Smooth muscle cell (in vitro differentiated cells): ENCODE data around the gene NOTCH3. TPM values are rescaled to one million over a fixed set of nuclear protein-coding genes. Genes with fewer than 3 reads are reported as not detected.

Source experiments
- DNase-seq: peaks from one replicate; lab custom pipeline; 2025; ENCODE audit not compliant: unreplicated experiment; lab: John Stamatoyannopoulos, UW
- H2AFZ ChIP-seq: fragments of 200-600 bp; sonication (generic); 2 replicates; pipeline ENCODE4 v1.6.0; 2016; ENCODE audit warnings: antibody characterized with exemption, low read depth, mild to moderate bottlenecking
- H3F3A ChIP-seq: fragments of 200-600 bp; sonication (generic); 2 replicates; pipeline ENCODE4 v1.6.0; 2017; ENCODE audit warnings: antibody characterized with exemption, low read depth
- H3K27ac ChIP-seq: fragments of 200-600 bp; sonication (generic); 2 replicates; pipeline ENCODE4 v1.5.1; 2016; ENCODE audit warnings: low read depth, mild to moderate bottlenecking
- H3K27me3 ChIP-seq: fragments of 200-600 bp; sonication (generic); 2 replicates; pipeline ENCODE4 v1.6.1; 2016; ENCODE audit warnings: low read depth, mild to moderate bottlenecking
- H3K36me3 ChIP-seq: fragments of 200-600 bp; sonication (generic); 2 replicates; pipeline ENCODE4 v1.5.1; 2016; ENCODE audit warnings: low read depth
- H3K4me1 ChIP-seq: fragments of 200-600 bp; sonication (generic); 2 replicates; pipeline ENCODE4 v1.5.1; 2016; ENCODE audit warnings: low read depth
- H3K4me2 ChIP-seq: fragments of 200-600 bp; sonication (generic); 2 replicates; pipeline ENCODE4 v1.6.0; 2016; ENCODE audit warnings: mild to moderate bottlenecking
- H3K4me3 ChIP-seq: fragments of 200-600 bp; sonication (generic); 2 replicates; pipeline ENCODE4 v1.5.1; 2016; ENCODE audit warnings: mild to moderate bottlenecking
- H3K79me2 ChIP-seq: fragments of 200-600 bp; sonication (generic); 2 replicates; pipeline ENCODE4 v1.6.0; 2016; ENCODE audit warnings: low read depth, mild to moderate bottlenecking
- H3K9ac ChIP-seq: fragments of 200-600 bp; sonication (generic); 2 replicates; pipeline ENCODE4 v1.6.0; 2016; ENCODE audit warnings: low read depth
- H3K9me3 ChIP-seq: fragments of 200-600 bp; sonication (generic); replicated peaks from 2 replicates; pipeline ENCODE4 v1.5.1; 2016; ENCODE audit warnings: low read depth
- H4K20me1 ChIP-seq: fragments of 200-600 bp; sonication (generic); 2 replicates; pipeline ENCODE4 v1.6.0; 2016; ENCODE audit warnings: low read depth
- WGBS: methylation state at CpG from one replicate; pipeline ENCODE4 v1.1.7; 2016; ENCODE audit warnings: low lambda C conversion rate; 5-methylcytosine and 5-hydroxymethylcytosine counted together
- polyA plus RNA-seq: library from polyadenylated mRNA; unstranded; fragments of >200 nt; fragmentation: Nextera tagmentation; extraction: Ambion mirVana; gene quantifications from 2 replicates; pipeline ENCODE4 v1.2.1, GENCODE V29; 2016
- total RNA-seq: library from RNA; depleted of rRNA; stranded (reverse); fragments of >200 nt; gene quantifications from 2 replicates; pipeline ENCODE4 v1.2.3, GENCODE V29; 2014
- TF ChIP-seq, protein P1 (sequence below): fragments of 200-600 bp; sonication (generic); IDR thresholded peaks from 2 replicates; pipeline ENCODE4 v1.5.1; 2017; ENCODE audit warnings: borderline replicate concordance, mild to moderate bottlenecking, antibody characterized with exemption; ENCODE audit not compliant: insufficient read depth, poor library complexity, severe bottlenecking

NOTCH3 gene
- total and polyA plus RNA-seq, 2 experiments from 2014 or later = 72.0 to 92.5 TPM

DNA sequence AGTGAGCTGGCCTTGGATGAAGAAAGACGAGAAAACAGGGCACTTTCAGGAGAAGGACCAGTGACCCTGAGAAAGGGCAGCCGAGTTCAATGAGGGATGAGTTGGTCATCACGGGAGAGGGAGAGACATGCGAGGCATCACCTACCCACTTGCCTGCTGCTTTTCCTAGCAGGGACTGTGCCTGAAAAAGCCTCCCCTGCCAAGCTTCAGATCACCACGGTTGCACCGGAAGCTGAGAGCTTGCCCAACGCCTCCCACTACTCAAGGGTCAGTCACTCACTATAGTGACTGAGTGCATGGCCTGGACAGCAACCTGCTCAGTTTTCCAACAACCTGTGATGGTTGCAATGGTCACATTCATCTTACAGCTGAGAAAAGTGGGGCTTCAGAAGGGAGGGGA lies 44.0 kb upstream of the NOTCH3 start:
- Histone ChIP-seq H2AFZ (no peak overlapping the region), H3F3A (peaks cover 16% of the 10 kb centered on the region), H3K79me2 (peaks cover 45% of the 10 kb centered on the region), H3K4me3 (no peak overlapping the region), H3K4me1 (peaks cover 7% of the 10 kb centered on the region), H3K4me2 (no peak overlapping the region), H3K36me3 (no peaks in the 10 kb centered on the region), H4K20me1 (peaks cover 91% of the 10 kb centered on the region), H3K27me3 (no peaks in the 10 kb centered on the region), H3K27ac (no peak overlapping the region), H3K9ac (no peak overlapping the region), H3K9me3 (no peaks in the 10 kb centered on the region)
- TF ChIP-seq, protein P1, sequence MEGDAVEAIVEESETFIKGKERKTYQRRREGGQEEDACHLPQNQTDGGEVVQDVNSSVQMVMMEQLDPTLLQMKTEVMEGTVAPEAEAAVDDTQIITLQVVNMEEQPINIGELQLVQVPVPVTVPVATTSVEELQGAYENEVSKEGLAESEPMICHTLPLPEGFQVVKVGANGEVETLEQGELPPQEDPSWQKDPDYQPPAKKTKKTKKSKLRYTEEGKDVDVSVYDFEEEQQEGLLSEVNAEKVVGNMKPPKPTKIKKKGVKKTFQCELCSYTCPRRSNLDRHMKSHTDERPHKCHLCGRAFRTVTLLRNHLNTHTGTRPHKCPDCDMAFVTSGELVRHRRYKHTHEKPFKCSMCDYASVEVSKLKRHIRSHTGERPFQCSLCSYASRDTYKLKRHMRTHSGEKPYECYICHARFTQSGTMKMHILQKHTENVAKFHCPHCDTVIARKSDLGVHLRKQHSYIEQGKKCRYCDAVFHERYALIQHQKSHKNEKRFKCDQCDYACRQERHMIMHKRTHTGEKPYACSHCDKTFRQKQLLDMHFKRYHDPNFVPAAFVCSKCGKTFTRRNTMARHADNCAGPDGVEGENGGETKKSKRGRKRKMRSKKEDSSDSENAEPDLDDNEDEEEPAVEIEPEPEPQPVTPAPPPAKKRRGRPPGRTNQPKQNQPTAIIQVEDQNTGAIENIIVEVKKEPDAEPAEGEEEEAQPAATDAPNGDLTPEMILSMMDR = no peak
- WGBS = 93% methylated on average over 6 of the region's 7 CpGs
- no peak for DNase-seq

DNA sequence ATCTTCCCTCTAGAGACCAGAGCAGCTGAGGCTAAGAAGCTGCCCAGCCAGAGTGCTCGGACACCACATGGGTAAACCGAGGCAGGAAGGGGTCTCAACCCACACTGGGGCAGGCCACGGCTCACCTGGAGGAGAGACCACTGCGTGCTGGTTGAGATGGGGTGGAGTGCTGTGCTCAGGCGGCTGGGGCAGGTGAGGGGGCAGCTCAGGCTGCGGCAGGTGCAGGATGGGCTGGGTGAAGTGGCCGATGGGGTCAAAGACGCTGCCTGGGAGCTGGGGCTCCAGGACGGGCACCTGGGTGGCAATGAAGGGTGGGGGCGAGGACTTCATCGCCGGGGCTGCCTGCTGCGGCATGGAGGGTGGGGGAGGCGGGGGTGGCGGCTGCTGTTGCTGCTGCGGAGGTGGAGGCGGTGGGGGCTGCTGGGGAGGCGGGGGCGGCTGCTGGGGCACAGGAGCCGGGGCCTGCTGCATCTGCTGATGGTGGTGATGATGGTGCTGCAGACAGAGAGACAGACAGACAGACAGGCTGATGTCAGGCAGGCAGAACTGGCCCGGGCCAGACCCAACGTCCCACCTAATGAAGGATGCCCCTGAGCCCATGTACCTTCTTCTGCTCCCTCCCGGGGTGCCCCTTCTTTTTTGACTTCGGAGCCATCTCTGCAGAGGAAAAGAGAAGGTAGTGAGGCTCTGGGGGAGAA lies 43.5 kb upstream of the NOTCH3 start:
- Histone ChIP-seq H4K20me1 (peaks cover 87% of the 10 kb centered on the region), H3K4me2 (no peak overlapping the region), H3K27me3 (no peaks in the 10 kb centered on the region), H3K4me1 (peaks cover 1% of the 10 kb centered on the region), H3K36me3 (no peaks in the 10 kb centered on the region), H3F3A (peaks cover 11% of the 10 kb centered on the region), H3K27ac (no peak overlapping the region), H3K4me3 (no peak overlapping the region), H2AFZ (no peak overlapping the region), H3K9me3 (no peaks in the 10 kb centered on the region), H3K9ac (no peak overlapping the region), H3K79me2 (peaks cover 45% of the 10 kb centered on the region)
- DNase-seq = no peak
- 96% methylated on average over 10 of the region's 24 CpGs for WGBS
- TF ChIP-seq, protein P1 = no peak

- Histone ChIP-seq H3K9me3 (no peaks in the 10 kb centered on the region), H3K9ac (no peak overlapping the region), H3K4me1 (no peaks in the 10 kb centered on the region), H3K36me3 (no peaks in the 10 kb centered on the region), H3K27me3 (no peaks in the 10 kb centered on the region), H3K4me2 (no peak overlapping the region), H3K4me3 (no peak overlapping the region), H2AFZ (no peak overlapping the region), H4K20me1 (peaks cover 78% of the 10 kb centered on the region), H3F3A (peaks cover 9% of the 10 kb centered on the region), H3K27ac (no peak overlapping the region), H3K79me2 (peaks cover 45% of the 10 kb centered on the region)
- no peak for DNase-seq
- WGBS = 98% methylated on average over 9 of the region's 17 CpGs
- TF ChIP-seq, protein P1 = no peak
Observed at GRCh38 chr19:15243236-15243957, 42.6 kb upstream of the NOTCH3 start.
